Breast epithelium (tissue), 4 donors: ENCODE measurements around the gene GMDS. TPM values are rescaled to one million over a fixed set of nuclear protein-coding genes. Genes with fewer than 3 reads are reported as not detected.

ENCODE experiments used
- DNase-seq, 2 donors: peaks; one replicate each; pipeline ENCODE4 v3.0.0-alpha.2; 2019; ENCODE audit warnings: low spot score in 2 of 2
- H3K27ac ChIP-seq, 2 donors: fragments of 200-600 bp; sonication (generic) in 1 of 2; one replicate each; pipeline ENCODE4 v1.5.1; 2016 to 2019; ENCODE audit warnings: mild to moderate bottlenecking in 1 of 2
- H3K27me3 ChIP-seq, 2 donors: fragments of 200-600 bp; sonication (generic) in 1 of 2; one replicate each; pipeline versions ENCODE4 v1.5.1 to v1.6.0; 2017 to 2019; ENCODE audit warnings: control low read depth in 1 of 2, mild to moderate bottlenecking in 1 of 2
- H3K36me3 ChIP-seq: fragments of 200-600 bp; one replicate; pipeline ENCODE4 v1.5.1; 2019
- H3K4me1 ChIP-seq, 2 donors: fragments of 200-600 bp; sonication (generic); one replicate each; pipeline ENCODE4 v1.5.1; 2016 to 2019; ENCODE audit warnings: control low read depth in 1 of 2
- H3K4me3 ChIP-seq, 3 donors: fragments of 200-600 bp; sonication (generic); 1 replicate in 2 of 3; 2 replicates in 1 of 3; pipeline ENCODE4 v1.5.1; 2016 to 2019; ENCODE audit warnings: mild to moderate bottlenecking in 3 of 3, moderate library complexity in 2 of 3
- H3K9me3 ChIP-seq, 2 donors: fragments of 200-600 bp; sonication (generic) in 1 of 2; one replicate each; pipeline ENCODE4 v1.5.1; 2016 to 2019; ENCODE audit warnings: control low read depth in 1 of 2
- POLR2A ChIP-seq: fragments of 450-650 bp; IDR thresholded peaks from one replicate; pipeline ENCODE4 v1.6.1; 2016; ENCODE audit warnings: antibody characterized with exemption, mild to moderate bottlenecking, moderate library complexity
- POLR2AphosphoS5 ChIP-seq, 3 donors: sonication (generic); formaldehyde crosslinking; IDR thresholded peaks; one replicate each; pipeline ENCODE4 v1.6.1; 2017; ENCODE audit warnings: antibody characterized with exemption in 3 of 3
- intact Hi-C: fragments of 100-400 bp; cut with DNase I; formaldehyde crosslinking; loops from one replicate; pipeline ENCODE4 v1.15.1; 2023; ENCODE audit warnings: low total_unique reads
- total RNA-seq, 3 donors: library from RNA; depleted of rRNA; stranded (reverse); fragments of >200 nt; gene quantifications; one replicate each; pipeline ENCODE4 v1.1.0, GENCODE V29; 2016
- TF ChIP-seq, protein P1 (sequence below), 3 donors: fragments of 450-650 bp; IDR thresholded peaks; one replicate each; pipeline ENCODE4 v1.5.1; 2016 to 2017; ENCODE audit warnings: antibody characterized with exemption in 3 of 3, mild to moderate bottlenecking in 3 of 3, moderate library complexity in 3 of 3

Gene GMDS
- total RNA-seq, 3 donors from 2014 or later, result 7.5 to 29.2 (median 17.0) TPM

DNA sequence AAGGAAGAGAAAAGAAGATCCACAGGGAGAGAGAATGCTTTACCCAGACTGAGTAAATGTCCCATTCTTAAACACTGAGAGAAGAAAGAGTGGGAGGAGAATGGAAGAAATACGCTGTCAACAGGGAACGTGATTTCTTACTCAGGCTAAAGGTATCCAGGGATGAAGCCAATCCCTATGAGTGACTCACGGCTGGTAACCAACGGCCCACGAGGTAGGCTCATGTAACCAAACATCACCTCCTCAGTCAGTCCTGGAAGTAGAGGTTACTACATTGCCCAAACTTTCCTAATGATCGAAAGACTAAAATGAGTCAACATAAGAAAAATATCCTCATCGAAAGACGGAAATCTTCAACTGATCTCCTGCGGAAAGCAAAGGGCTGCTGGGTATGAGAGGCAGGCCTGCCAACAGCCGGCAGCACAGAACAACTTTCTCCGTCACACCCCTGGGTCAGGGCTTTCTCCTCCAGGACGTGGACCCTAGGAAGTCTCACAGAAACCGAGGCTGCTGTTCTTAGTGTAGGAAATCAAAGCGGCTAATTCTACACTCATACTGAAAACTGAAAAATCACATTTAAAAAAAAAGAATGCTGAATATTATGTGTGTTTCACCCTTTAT is 292.6 kb downstream of the GMDS start:
- no peaks in the 10 kb centered on the region for H3K36me3 ChIP-seq
- TF ChIP-seq POLR2AphosphoS5 (IDR thresholded peaks at IDR 0.05), result no peak
- TF ChIP-seq POLR2A, result no peak
- TF ChIP-seq, protein P1, sequence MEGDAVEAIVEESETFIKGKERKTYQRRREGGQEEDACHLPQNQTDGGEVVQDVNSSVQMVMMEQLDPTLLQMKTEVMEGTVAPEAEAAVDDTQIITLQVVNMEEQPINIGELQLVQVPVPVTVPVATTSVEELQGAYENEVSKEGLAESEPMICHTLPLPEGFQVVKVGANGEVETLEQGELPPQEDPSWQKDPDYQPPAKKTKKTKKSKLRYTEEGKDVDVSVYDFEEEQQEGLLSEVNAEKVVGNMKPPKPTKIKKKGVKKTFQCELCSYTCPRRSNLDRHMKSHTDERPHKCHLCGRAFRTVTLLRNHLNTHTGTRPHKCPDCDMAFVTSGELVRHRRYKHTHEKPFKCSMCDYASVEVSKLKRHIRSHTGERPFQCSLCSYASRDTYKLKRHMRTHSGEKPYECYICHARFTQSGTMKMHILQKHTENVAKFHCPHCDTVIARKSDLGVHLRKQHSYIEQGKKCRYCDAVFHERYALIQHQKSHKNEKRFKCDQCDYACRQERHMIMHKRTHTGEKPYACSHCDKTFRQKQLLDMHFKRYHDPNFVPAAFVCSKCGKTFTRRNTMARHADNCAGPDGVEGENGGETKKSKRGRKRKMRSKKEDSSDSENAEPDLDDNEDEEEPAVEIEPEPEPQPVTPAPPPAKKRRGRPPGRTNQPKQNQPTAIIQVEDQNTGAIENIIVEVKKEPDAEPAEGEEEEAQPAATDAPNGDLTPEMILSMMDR (IDR thresholded peaks at IDR 0.05), result no peak
- no peak overlapping the region for H3K27ac ChIP-seq
- DNase-seq, result no peak
- H3K4me3 ChIP-seq, result no peak overlapping the region
- no peaks in the 10 kb centered on the region for H3K27me3 ChIP-seq
- intact Hi-C loops, result no loop called here
- H3K4me1 ChIP-seq, result no peaks in the 10 kb centered on the region
- H3K9me3 ChIP-seq, result no peaks in the 10 kb centered on the region

DNA sequence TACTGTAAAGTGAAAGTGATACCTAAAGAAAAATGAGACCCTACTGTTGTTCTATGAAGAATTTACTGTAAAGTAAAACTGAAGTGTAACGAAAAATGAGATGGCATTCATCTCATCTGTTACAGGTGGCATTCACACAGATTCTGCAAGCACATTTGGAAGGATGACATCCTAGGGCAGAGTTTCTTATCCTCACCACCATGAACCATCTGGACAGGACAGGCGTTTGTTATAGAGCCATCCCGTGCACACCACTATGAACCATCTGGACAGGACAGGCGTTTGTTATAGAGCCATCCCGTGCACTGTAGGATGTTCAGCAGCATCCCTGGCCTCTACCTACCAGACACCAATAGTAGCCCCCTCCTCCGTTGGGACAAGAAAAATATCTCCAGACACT is 294.8 kb downstream of the GMDS start:
- TF ChIP-seq POLR2A, result no peak
- TF ChIP-seq POLR2AphosphoS5 (IDR thresholded peaks at IDR 0.05), result no peak
- TF ChIP-seq, protein P1 (IDR thresholded peaks at IDR 0.05), result no peak
- Histone ChIP-seq H3K4me3 (no peak overlapping the region), H3K4me1 (no peaks in the 10 kb centered on the region), H3K9me3 (no peaks in the 10 kb centered on the region), H3K27ac (no peak overlapping the region), H3K27me3 (no peaks in the 10 kb centered on the region), H3K36me3 (no peaks in the 10 kb centered on the region)
- DNase-seq, result no peak
- intact Hi-C loops, result loop anchor here (2.0 kb wide), 1 partner anchor 16 kb away; no protein-coding TSS in a partner anchor

DNA sequence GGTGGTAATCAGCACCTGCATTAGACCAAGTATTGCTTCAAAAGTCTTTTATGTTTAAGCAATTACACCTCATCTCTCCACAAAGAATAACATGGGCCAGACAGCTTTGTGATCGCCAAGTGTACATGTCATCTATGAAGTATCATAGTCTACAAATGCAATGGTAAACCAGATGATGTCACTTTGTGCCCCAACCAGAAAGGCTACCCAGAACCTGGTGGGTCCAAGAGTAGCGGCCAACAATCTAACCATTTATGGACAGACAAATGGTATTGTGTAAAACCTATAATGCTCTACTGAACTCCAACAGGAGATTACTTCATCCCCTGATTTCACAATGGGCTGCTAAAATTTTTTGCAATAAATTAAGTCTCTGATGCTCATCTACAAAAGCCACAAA is 295.9 kb downstream of the GMDS start:
- Histone ChIP-seq H3K27me3 (no peaks in the 10 kb centered on the region), H3K9me3 (no peaks in the 10 kb centered on the region), H3K4me1 (no peaks in the 10 kb centered on the region), H3K36me3 (no peaks in the 10 kb centered on the region), H3K27ac (no peak overlapping the region), H3K4me3 (no peak overlapping the region)
- no peak for DNase-seq
- intact Hi-C loops, result no loop called here
- TF ChIP-seq POLR2AphosphoS5 (IDR thresholded peaks at IDR 0.05) (no peak), POLR2A (no peak)
- TF ChIP-seq, protein P1 (IDR thresholded peaks at IDR 0.05), result no peak

DNA sequence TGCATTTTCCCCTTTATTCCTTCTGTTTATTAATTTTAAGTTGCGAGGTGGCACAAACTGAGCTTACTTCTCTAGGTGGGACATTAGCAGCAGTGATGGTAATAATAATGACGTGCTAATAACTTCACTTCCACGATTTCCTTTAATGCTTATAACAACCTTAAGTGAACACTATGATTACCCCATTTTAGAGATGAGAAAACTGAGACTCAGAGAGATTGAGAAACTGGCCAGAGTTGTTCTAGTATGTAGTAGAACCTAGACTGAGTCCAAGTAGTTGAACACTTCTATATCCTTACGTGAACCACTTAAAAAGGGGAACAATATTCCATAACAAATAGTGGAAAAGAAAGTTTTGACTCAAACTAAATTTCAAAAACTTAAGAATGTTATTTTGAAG is 297.5 kb downstream of the GMDS start:
- Histone ChIP-seq H3K9me3 (no peaks in the 10 kb centered on the region), H3K36me3 (no peaks in the 10 kb centered on the region), H3K27me3 (no peaks in the 10 kb centered on the region), H3K4me3 (no peak overlapping the region), H3K27ac (no peak overlapping the region), H3K4me1 (no peaks in the 10 kb centered on the region)
- DNase-seq, result no peak
- TF ChIP-seq, protein P1 (IDR thresholded peaks at IDR 0.05), result no peak
- no peak for TF ChIP-seq POLR2AphosphoS5 (IDR thresholded peaks at IDR 0.05)
- TF ChIP-seq POLR2A, result no peak
- intact Hi-C loops, result no loop called here

DNA sequence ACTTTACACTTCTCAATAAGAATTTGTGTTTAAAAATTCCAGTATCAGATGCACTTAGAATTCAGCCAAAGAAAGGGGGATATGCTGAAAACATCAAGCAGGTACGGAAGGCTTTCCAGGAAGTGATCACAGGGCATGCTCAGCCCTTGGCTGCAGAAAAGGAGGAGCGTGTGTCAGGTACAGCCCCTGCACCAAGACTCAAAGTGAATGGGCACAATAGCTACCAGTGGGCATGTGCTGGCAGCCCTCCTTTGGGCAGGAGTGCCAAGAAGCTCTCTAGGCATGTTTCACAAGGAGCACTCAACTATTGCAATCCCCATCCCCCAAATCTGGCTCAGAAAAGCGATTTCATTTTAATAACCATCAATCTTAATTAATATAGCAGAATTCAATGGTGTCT is 298.8 kb downstream of the GMDS start:
- intact Hi-C loops, result no loop called here
- DNase-seq, result no peak
- Histone ChIP-seq H3K27me3 (no peaks in the 10 kb centered on the region), H3K4me3 (no peak overlapping the region), H3K27ac (no peak overlapping the region), H3K4me1 (no peaks in the 10 kb centered on the region), H3K9me3 (no peaks in the 10 kb centered on the region), H3K36me3 (no peaks in the 10 kb centered on the region)
- TF ChIP-seq, protein P1 (IDR thresholded peaks at IDR 0.05), result no peak
- TF ChIP-seq POLR2A (no peak), POLR2AphosphoS5 (IDR thresholded peaks at IDR 0.05) (no peak)
